Left lobe of liver (tissue), 2 donors: ENCODE data around the gene CEBPA. TPM values are rescaled to one million over a fixed set of nuclear protein-coding genes. Genes with fewer than 3 reads are reported as not detected.
A peak's percentile ranks its signal among the peaks of the same experiment; 100 is the strongest.
"Not testable (repeated sequence)": the region's sequence is repeated elsewhere in the genome, so short reads cannot be mapped to it uniquely, and the experiment has no call there.

Source experiments
- ATAC-seq: fragments of 200-7000 bp; cut with Tn5 transposase; one replicate; pipeline ENCODE4 v1.9.1; 2020; ENCODE audit warnings: mild to moderate bottlenecking, moderate library complexity
- DNase-seq: peaks from one replicate; pipeline ENCODE4 v3.0.0-alpha.2; 2020; ENCODE audit warnings: low spot score
- total RNA-seq: library from RNA; stranded (reverse); gene quantifications from one replicate; pipeline ENCODE4 v1.2.1, GENCODE V29; 2021
- donor health status: DM: no; HTN: no; CAD: no; lungs with moderate emphysema.
- donor health status: DM: no; HTN: yes; CAD: no.

CEBPA gene
- total RNA-seq, 1 donor from 2014 or later = 185 TPM

- no peak for ATAC-seq
These were observed 497 bp downstream of the CEBPA start for GRCh38 chr19:33301900-33302174.

GRCh38 chr19:33301144-33301899 is 1.0 kb downstream of the CEBPA start:
- DNase-seq (peak; percentile 57), ATAC-seq (no peak)

More at GRCh38 chr19:33301900-33302174, 497 bp downstream of the CEBPA start:
- DNase-seq = peak; percentile 46

GRCh38 chr19:33300894-33301143 is 1.5 kb downstream of the CEBPA start:
- no peak for DNase-seq
- no peak for ATAC-seq

GRCh38 chr19:33300009-33300893 is 2.1 kb downstream of the CEBPA start:
- DNase-seq (peak; percentile 61), ATAC-seq (no peak)

- peak; percentile 1 for ATAC-seq
These were observed 3.2 kb downstream of the CEBPA start for GRCh38 chr19:33299051-33299688.

GRCh38 chr19:33298146-33298911 is 4.0 kb downstream of the CEBPA start:
- DNase-seq (peak; percentile 89), ATAC-seq (peak; percentile 53)

More at GRCh38 chr19:33299051-33299688, 3.2 kb downstream of the CEBPA start:
- peak; percentile 55 for DNase-seq

GRCh38 chr19:33297401-33298145 is 4.8 kb downstream of the CEBPA start:
- ATAC-seq (no peak), DNase-seq (peak; percentile 53)

- ATAC-seq = no peak
- DNase-seq = peak; percentile 41
These were observed 5.8 kb downstream of the CEBPA start for GRCh38 chr19:33296488-33296971.

- DNase-seq = no peak
- ATAC-seq = no peak
These were observed 6.5 kb downstream of the CEBPA start for GRCh38 chr19:33295621-33296487.

GRCh38 chr19:33295046-33295445 is 7.3 kb downstream of the CEBPA start:
- ATAC-seq, DNase-seq: not testable (repeated sequence)

- ATAC-seq = no peak
- DNase-seq = no peak
These were observed 8.1 kb downstream of the CEBPA start for GRCh38 chr19:33294058-33294798.

- ATAC-seq (peak; percentile 48), DNase-seq (peak; percentile 78)
These were observed 8.9 kb downstream of the CEBPA start for GRCh38 chr19:33293255-33294057.

GRCh38 chr19:33292595-33293254 is 9.6 kb downstream of the CEBPA start:
- DNase-seq (peak; percentile 91), ATAC-seq (peak; percentile 61)

GRCh38 chr19:33291623-33292534 is 10.5 kb downstream of the CEBPA start:
- DNase-seq (peak; percentile 57), ATAC-seq (peak; percentile 37)

GRCh38 chr19:33290956-33291622 is 11.2 kb downstream of the CEBPA start:
- DNase-seq (no peak), ATAC-seq (no peak)
